Measurements from ENCODE around the gene DHRS13. TPM values are rescaled to one million over a fixed set of nuclear protein-coding genes. Genes with fewer than 3 reads are reported as not detected.

DHRS13 gene
- total RNA-seq, 2 donors from 2014 or later = 36.8 to 61.3 TPM

DNA sequence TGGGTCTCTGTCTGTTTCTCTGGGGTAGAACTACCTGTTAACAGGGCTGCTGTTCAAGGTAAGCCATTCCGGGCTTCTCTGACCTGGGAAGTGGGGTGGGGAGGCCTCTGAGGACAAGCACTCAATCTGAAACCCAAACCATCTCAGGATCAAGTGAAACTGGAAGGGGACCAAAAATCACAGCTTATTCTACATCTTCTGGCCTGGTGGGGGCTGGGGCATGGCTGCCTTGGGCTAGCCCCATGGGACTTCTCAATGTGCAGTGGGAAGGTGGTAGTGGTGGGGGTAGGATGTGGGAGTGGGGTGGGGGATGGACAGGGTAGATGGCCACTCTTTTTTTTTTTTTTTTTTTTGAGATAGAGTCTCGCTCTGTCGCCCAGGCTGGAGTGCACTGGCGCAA is 10.9 kb downstream of the DHRS13 start:
- Histone ChIP-seq H3K9me3 (no peaks in the 10 kb centered on the region), H3K36me3 (no peaks in the 10 kb centered on the region), H3K27ac (peak overlapping the region in 1 of 2 donors; percentile 17), H3K4me1 (replicated peaks) (peaks cover 4% of the 10 kb centered on the region), H3K4me3 (no peak overlapping the region), H3K27me3 (replicated peaks; ENCODE audit: insufficient read depth) (no peaks in the 10 kb centered on the region)
- TF ChIP-seq, protein P1, sequence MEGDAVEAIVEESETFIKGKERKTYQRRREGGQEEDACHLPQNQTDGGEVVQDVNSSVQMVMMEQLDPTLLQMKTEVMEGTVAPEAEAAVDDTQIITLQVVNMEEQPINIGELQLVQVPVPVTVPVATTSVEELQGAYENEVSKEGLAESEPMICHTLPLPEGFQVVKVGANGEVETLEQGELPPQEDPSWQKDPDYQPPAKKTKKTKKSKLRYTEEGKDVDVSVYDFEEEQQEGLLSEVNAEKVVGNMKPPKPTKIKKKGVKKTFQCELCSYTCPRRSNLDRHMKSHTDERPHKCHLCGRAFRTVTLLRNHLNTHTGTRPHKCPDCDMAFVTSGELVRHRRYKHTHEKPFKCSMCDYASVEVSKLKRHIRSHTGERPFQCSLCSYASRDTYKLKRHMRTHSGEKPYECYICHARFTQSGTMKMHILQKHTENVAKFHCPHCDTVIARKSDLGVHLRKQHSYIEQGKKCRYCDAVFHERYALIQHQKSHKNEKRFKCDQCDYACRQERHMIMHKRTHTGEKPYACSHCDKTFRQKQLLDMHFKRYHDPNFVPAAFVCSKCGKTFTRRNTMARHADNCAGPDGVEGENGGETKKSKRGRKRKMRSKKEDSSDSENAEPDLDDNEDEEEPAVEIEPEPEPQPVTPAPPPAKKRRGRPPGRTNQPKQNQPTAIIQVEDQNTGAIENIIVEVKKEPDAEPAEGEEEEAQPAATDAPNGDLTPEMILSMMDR (IDR thresholded peaks at IDR 0.05) = no peak
- no peak for TF ChIP-seq POLR2A (IDR thresholded peaks at IDR 0.05)
- TF ChIP-seq POLR2AphosphoS5 (IDR thresholded peaks at IDR 0.05) = no peak
- intact Hi-C loops (cut with DNase I) = no loop called here
- DNase-seq (ENCODE audit: low spot score) = no peak
- 89% methylated on average over 4 of the region's 4 CpGs for WGBS

- no peaks in the 10 kb centered on the region for H3K36me3 ChIP-seq
- DNase-seq (ENCODE audit: low spot score) = no peak
- H3K9me3 ChIP-seq = no peaks in the 10 kb centered on the region
- intact Hi-C loops (cut with DNase I) = no loop called here
- no peak overlapping the region for H3K4me3 ChIP-seq
- H3K4me1 ChIP-seq (replicated peaks) = peaks cover 4% of the 10 kb centered on the region
- H3K27ac ChIP-seq = no peak overlapping the region
- no peaks in the 10 kb centered on the region for H3K27me3 ChIP-seq (replicated peaks; ENCODE audit: insufficient read depth)
- TF ChIP-seq POLR2A (IDR thresholded peaks at IDR 0.05) (no peak), POLR2AphosphoS5 (IDR thresholded peaks at IDR 0.05) (no peak)
- TF ChIP-seq, protein P1 (IDR thresholded peaks at IDR 0.05) = no peak
- 100% methylated on average over 1 of the region's 1 CpG for WGBS
Measured at GRCh38 chr17:28891201-28891600, 11.7 kb downstream of the DHRS13 start.

- no peak for DNase-seq (ENCODE audit: low spot score)
- H3K9me3 ChIP-seq = no peaks in the 10 kb centered on the region
- no peak overlapping the region for H3K4me3 ChIP-seq
- H3K4me1 ChIP-seq (replicated peaks) = no peaks in the 10 kb centered on the region
- H3K27me3 ChIP-seq (replicated peaks; ENCODE audit: insufficient read depth) = no peaks in the 10 kb centered on the region
- TF ChIP-seq, protein P1 (IDR thresholded peaks at IDR 0.05) = no peak
- WGBS = 76% methylated on average over 5 of the region's 5 CpGs
- no peaks in the 10 kb centered on the region for H3K36me3 ChIP-seq
- H3K27ac ChIP-seq = no peak overlapping the region
- intact Hi-C loops (cut with DNase I) = no loop called here
Measured at GRCh38 chr17:28889996-28890395, 12.9 kb downstream of the DHRS13 start.

DNA sequence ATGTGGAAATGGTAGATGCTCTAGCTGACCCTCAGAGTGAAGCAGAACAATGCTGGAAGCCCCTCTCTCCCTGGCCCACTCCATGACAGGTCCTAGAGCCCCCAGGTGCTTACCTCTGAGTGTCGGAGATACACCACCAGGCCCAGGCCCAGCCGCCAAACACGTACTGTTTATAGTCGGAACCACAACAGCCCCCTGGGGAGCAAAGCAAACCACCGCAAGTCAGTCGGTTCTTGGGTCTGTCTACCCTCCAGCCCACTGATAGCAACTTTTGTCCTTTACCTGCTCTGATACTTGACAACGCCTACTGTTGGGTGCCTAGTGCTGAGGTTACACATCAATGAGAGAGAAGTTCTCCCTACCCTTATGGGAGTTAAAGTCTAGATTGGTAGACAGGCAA is 14.0 kb downstream of the DHRS13 start:
- no peak for DNase-seq (ENCODE audit: low spot score)
- no peaks in the 10 kb centered on the region for H3K27me3 ChIP-seq (replicated peaks; ENCODE audit: insufficient read depth)
- no peaks in the 10 kb centered on the region for H3K9me3 ChIP-seq
- no peak overlapping the region for H3K27ac ChIP-seq
- H3K36me3 ChIP-seq = peaks cover 0 to 2% of the 10 kb centered on the region in 2 donors
- intact Hi-C loops (cut with DNase I) = no loop called here
- 77% methylated on average over 7 of the region's 7 CpGs for WGBS
- no peaks in the 10 kb centered on the region for H3K4me1 ChIP-seq (replicated peaks)
- TF ChIP-seq POLR2A (IDR thresholded peaks at IDR 0.05) (no peak), POLR2AphosphoS5 (IDR thresholded peaks at IDR 0.05) (no peak)
- TF ChIP-seq, protein P1 (IDR thresholded peaks at IDR 0.05) = no peak
- no peak overlapping the region for H3K4me3 ChIP-seq

DNA sequence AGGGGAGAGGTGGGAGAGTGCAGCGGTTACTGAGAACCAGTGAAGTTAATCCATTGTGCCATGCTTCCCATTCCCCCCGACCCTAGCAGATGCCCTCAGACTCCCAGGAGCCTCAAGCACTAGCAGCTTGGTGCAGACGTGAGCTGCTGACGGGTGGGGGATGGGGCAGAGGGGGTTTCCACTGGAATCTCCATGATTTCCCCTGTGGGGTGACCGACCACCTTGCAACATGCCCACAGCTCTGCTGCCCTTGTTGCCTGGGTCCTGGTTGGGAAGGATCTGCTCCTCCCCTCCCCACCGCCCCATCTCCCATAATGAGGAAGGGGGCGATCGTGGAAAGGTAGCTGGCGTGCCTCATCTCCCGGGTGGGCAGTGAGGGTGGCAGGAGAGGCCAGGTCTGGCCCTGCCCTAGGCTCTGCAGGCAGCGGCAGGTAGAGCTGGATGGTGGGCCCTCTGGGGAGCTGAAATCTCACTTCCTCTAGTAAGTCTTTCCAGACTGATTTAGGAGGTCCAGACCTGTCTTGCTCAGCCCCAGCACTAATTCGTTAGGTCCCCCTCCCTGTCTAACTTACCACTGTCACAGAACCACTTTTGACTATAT is 14.9 kb downstream of the DHRS13 start:
- no peak overlapping the region for H3K4me3 ChIP-seq
- H3K27me3 ChIP-seq (replicated peaks; ENCODE audit: insufficient read depth) = no peaks in the 10 kb centered on the region
- TF ChIP-seq POLR2AphosphoS5 (IDR thresholded peaks at IDR 0.05) = no peak
- TF ChIP-seq, protein P1 (IDR thresholded peaks at IDR 0.05) = no peak
- TF ChIP-seq POLR2A (IDR thresholded peaks at IDR 0.05) = no peak
- H3K36me3 ChIP-seq = peaks cover under 1 to 11% of the 10 kb centered on the region in 2 donors
- H3K27ac ChIP-seq = no peak overlapping the region
- intact Hi-C loops (cut with DNase I) = no loop called here
- 83% methylated on average over 12 of the region's 12 CpGs for WGBS
- no peaks in the 10 kb centered on the region for H3K4me1 ChIP-seq (replicated peaks)
- no peak for DNase-seq (ENCODE audit: low spot score)
- no peaks in the 10 kb centered on the region for H3K9me3 ChIP-seq
